Endodermal cell (in vitro differentiated cells): ENCODE results near the gene TARS3. TPM values are rescaled to one million over a fixed set of nuclear protein-coding genes. Genes with fewer than 3 reads are reported as not detected.
"Not testable (repeated sequence)": the region's sequence is repeated elsewhere in the genome, so short reads cannot be mapped to it uniquely, and the experiment has no call there.

Experiments used
- DNase-seq: peaks from one replicate; pipeline ENCODE4 v3.0.0-alpha.2; 2017
- H3K27ac ChIP-seq: 2 replicates; pipeline ENCODE4 v1.5.1; 2013; ENCODE audit warnings: mild to moderate bottlenecking, low read depth, low read length, moderate library complexity
- H3K27me3 ChIP-seq: 2 replicates; pipeline ENCODE4 v1.6.1; 2013; ENCODE audit warnings: mild to moderate bottlenecking, low read length, moderate library complexity; ENCODE audit not compliant: insufficient read depth, control insufficient read depth, poor library complexity, severe bottlenecking
- H3K36me3 ChIP-seq: 2 replicates; pipeline ENCODE4 v1.7.0; 2013; ENCODE audit warnings: mild to moderate bottlenecking, low read length, moderate library complexity; ENCODE audit not compliant: control insufficient read depth, insufficient read depth
- H3K4me1 ChIP-seq: one replicate; pipeline ENCODE4 v1.7.0; 2013; ENCODE audit warnings: low read length; ENCODE audit not compliant: control insufficient read depth, insufficient read depth
- H3K4me3 ChIP-seq: 2 replicates; pipeline ENCODE4 v1.5.1; 2013; ENCODE audit warnings: mild to moderate bottlenecking, low read length, moderate library complexity
- H3K9ac ChIP-seq: 2 replicates; pipeline ENCODE4 v1.6.1; 2013; ENCODE audit warnings: mild to moderate bottlenecking, low read length, moderate library complexity; ENCODE audit not compliant: poor library complexity, severe bottlenecking; ENCODE audit errors: extremely low read depth
- H3K9me3 ChIP-seq: 2 replicates; pipeline ENCODE4 v1.6.1; 2013; ENCODE audit warnings: mild to moderate bottlenecking, low read length, moderate library complexity; ENCODE audit not compliant: control insufficient read depth
- H3K27ac Mint-ChIP-seq: 2 replicates; pipeline ENCODE4 v1.8.0; 2020; ENCODE audit warnings: mixed read lengths
- H3K27me3 Mint-ChIP-seq: 2 replicates; pipeline ENCODE4 v1.8.0; 2021; ENCODE audit warnings: mild to moderate bottlenecking, mixed read lengths; ENCODE audit not compliant: insufficient read depth
- H3K36me3 Mint-ChIP-seq: 2 replicates; pipeline ENCODE4 v1.8.0; 2020; ENCODE audit warnings: low read depth, mixed read lengths
- H3K4me1 Mint-ChIP-seq: 2 replicates; pipeline ENCODE4 v1.8.0; 2020; ENCODE audit warnings: mixed read lengths
- H3K4me3 Mint-ChIP-seq: 2 replicates; pipeline ENCODE4 v1.8.0; 2020; ENCODE audit warnings: mild to moderate bottlenecking, moderate library complexity, mixed read lengths
- H3K9me3 Mint-ChIP-seq: 2 replicates; pipeline ENCODE4 v1.8.0; 2020; ENCODE audit warnings: mild to moderate bottlenecking, mixed read lengths
- WGBS, 2 experiments: methylation state at CpG; one replicate each; pipeline versions ENCODE4 v1.1.5 to v1.1.7; 2013; ENCODE audit warnings: missing lambda C conversion rate in 2 of 2, mixed read lengths in 1 of 2; ENCODE audit not compliant: insufficient coverage in 1 of 2, insufficient read length in 1 of 2; 5-methylcytosine and 5-hydroxymethylcytosine counted together
- total RNA-seq, 2 donors: library from RNA; stranded (reverse); fragmentation: NEBNext Ultra II Directional in 1 of 2; extraction: Animal tissue kit (Norgen Biotek cat#: 25700) in 1 of 2; gene quantifications; 2 replicates in 1 of 2; 3 replicates in 1 of 2; pipeline ENCODE4 v1.2.1, GENCODE V29; 2021
- TF ChIP-seq, protein P1 (sequence below): fragments of 200-600 bp; sonication (generic); conservative IDR thresholded peaks from 2 replicates; pipeline ENCODE4 v1.5.0; 2021; ENCODE audit warnings: antibody characterized with exemption, mild to moderate bottlenecking

TARS3 gene
- total RNA-seq, 2 donors from 2014 or later = 11.7 to 13.6 TPM

DNA sequence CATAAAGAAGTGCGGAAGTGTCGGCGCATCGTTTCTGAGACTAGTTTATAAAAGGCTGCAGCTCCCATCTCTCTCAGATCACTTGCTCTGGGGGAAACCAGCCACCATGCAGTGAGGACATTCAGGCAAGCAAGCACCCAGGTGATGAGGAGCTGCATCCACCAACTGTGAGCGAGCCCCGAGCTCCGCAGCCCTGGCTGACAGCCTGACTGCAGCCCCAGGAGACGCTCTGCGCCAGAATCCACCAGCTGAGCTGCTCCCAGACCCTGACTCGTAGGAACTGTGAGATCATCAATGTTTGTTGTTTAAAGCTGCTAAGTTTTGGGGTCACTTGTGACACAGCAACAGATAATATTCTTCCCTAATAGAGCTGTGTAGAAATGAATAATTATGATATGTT, 67.1 kb downstream of the TARS3 start:
- no peaks in the 10 kb centered on the region for H3K9me3 Mint-ChIP-seq
- DNase-seq = no peak
- Histone ChIP-seq H3K36me3 (no peaks in the 10 kb centered on the region), H3K9ac (no peak overlapping the region), H3K4me3 (no peak overlapping the region), H3K9me3 (no peaks in the 10 kb centered on the region), H3K27me3 (no peaks in the 10 kb centered on the region), H3K27ac (no peak overlapping the region), H3K4me1 (no peaks in the 10 kb centered on the region)
- WGBS, 2 experiments = 94 to 100% methylated on average over 6 to 10 of the region's 10 CpGs
- no peak overlapping the region for H3K27ac Mint-ChIP-seq
- no peaks in the 10 kb centered on the region for H3K27me3 Mint-ChIP-seq
- TF ChIP-seq, protein P1, sequence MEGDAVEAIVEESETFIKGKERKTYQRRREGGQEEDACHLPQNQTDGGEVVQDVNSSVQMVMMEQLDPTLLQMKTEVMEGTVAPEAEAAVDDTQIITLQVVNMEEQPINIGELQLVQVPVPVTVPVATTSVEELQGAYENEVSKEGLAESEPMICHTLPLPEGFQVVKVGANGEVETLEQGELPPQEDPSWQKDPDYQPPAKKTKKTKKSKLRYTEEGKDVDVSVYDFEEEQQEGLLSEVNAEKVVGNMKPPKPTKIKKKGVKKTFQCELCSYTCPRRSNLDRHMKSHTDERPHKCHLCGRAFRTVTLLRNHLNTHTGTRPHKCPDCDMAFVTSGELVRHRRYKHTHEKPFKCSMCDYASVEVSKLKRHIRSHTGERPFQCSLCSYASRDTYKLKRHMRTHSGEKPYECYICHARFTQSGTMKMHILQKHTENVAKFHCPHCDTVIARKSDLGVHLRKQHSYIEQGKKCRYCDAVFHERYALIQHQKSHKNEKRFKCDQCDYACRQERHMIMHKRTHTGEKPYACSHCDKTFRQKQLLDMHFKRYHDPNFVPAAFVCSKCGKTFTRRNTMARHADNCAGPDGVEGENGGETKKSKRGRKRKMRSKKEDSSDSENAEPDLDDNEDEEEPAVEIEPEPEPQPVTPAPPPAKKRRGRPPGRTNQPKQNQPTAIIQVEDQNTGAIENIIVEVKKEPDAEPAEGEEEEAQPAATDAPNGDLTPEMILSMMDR = no peak
- H3K36me3 Mint-ChIP-seq = peaks cover 13% of the 10 kb centered on the region
- H3K4me1 Mint-ChIP-seq = no peaks in the 10 kb centered on the region
- no peak overlapping the region for H3K4me3 Mint-ChIP-seq

DNA sequence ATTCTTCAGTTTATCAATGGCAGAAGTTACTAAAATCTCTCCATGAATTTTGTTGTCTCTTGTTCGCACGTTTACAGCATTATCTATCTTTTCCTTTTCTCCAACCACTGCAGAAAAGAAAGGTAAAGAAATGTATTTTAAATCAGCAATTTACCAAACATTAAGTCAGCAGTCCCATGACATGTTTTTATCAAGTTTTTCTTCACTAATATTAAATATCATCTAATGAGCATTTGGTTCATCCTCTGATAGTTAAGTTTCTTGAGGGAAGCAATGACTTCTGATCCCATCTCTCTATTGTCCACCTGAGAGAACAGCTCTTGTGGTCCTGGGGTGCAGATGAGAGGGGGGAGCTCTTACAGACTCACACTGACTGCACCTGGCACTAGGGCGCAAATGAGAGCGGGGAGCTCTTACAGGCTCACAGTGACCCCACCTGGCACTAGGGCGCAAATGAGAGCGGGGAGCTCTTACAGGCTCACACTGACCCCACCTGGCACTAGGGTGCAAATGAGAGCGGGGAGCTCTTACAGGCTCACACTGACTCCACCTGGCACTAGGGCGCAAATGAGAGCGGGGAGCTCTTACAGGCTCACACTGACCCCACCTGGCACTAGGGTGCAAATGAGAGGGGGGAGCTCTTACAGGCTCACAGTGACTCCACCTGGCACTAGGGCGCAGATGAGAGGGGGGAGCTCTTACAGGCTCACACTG, 69.5 kb downstream of the TARS3 start:
- TF ChIP-seq, protein P1 = peak; percentile 29
- H3K27me3 ChIP-seq, H3K27me3 Mint-ChIP-seq, H3K27ac ChIP-seq, H3K9ac ChIP-seq, H3K4me3 Mint-ChIP-seq, H3K36me3 ChIP-seq, H3K36me3 Mint-ChIP-seq, H3K4me1 ChIP-seq, H3K9me3 ChIP-seq, H3K9me3 Mint-ChIP-seq, H3K27ac Mint-ChIP-seq, H3K4me3 ChIP-seq, H3K4me1 Mint-ChIP-seq, DNase-seq: not testable (repeated sequence)
- WGBS, 2 experiments = 92 to 98% methylated on average over 2 to 10 of the region's 10 CpGs

- H3K9ac ChIP-seq = no peak overlapping the region
- TF ChIP-seq, protein P1 = no peak
- peaks cover 5% of the 10 kb centered on the region for H3K36me3 ChIP-seq
- H3K27me3 Mint-ChIP-seq = no peaks in the 10 kb centered on the region
- DNase-seq = no peak
- no peak overlapping the region for H3K27ac Mint-ChIP-seq
- H3K9me3 Mint-ChIP-seq = no peaks in the 10 kb centered on the region
- WGBS, 2 experiments = 92 to 94% methylated on average over 7 to 8 of the region's 8 CpGs
- peaks cover 12% of the 10 kb centered on the region for H3K36me3 Mint-ChIP-seq
- no peak overlapping the region for H3K4me3 ChIP-seq
- H3K4me1 ChIP-seq = no peaks in the 10 kb centered on the region
- H3K4me1 Mint-ChIP-seq = peaks cover 5% of the 10 kb centered on the region
- H3K4me3 Mint-ChIP-seq = no peak overlapping the region
- no peaks in the 10 kb centered on the region for H3K9me3 ChIP-seq
- no peaks in the 10 kb centered on the region for H3K27me3 ChIP-seq
- no peak overlapping the region for H3K27ac ChIP-seq
Observed at GRCh38 chr15:101654171-101654570, 70.1 kb downstream of the TARS3 start.
